Activated CD8-positive, alpha-beta memory T cell treated with anti-CD3 and anti-CD28 coated beads, Interleukin-2, amount 50 U/mL, for 1 hour (primary cell): ENCODE measurements around the gene IMP4.
A peak's percentile ranks its signal among the peaks of the same experiment; 100 is the strongest.

Experiments used
- DNase-seq: peaks from one replicate; pipeline ENCODE4 v3.0.0-alpha.2; 2020; ENCODE audit errors: extremely low read depth

The IMP4 gene

GRCh38 chr2:130336877-130337734, 5.6 kb upstream of the IMP4 start:
- DNase-seq, result no peak

GRCh38 chr2:130337735-130338325, 4.9 kb upstream of the IMP4 start:
- DNase-seq, result no peak

- no peak for DNase-seq
Observed at GRCh38 chr2:130338793-130339345, 3.8 kb upstream of the IMP4 start.

- no peak for DNase-seq
Observed at GRCh38 chr2:130339885-130340745, 2.6 kb upstream of the IMP4 start.

- no peak for DNase-seq
Observed at GRCh38 chr2:130341562-130342019, 1.1 kb upstream of the IMP4 start.

- peak; percentile 53 for DNase-seq
Observed at GRCh38 chr2:130342020-130342532, 621 bp upstream of the IMP4 start.

GRCh38 chr2:130344578-130344977, 1.9 kb downstream of the IMP4 start:
- DNase-seq, result no peak

- no peak for DNase-seq
Observed at GRCh38 chr2:130345091-130345490, 2.4 kb downstream of the IMP4 start.

GRCh38 chr2:130345611-130346010, 2.9 kb downstream of the IMP4 start:
- no peak for DNase-seq

GRCh38 chr2:130346041-130346740, 3.5 kb downstream of the IMP4 start:
- DNase-seq, result no peak

- DNase-seq, result no peak
Observed at GRCh38 chr2:130346741-130347066, 4.0 kb downstream of the IMP4 start.

- DNase-seq, result no peak
Observed at GRCh38 chr2:130347220-130347925, 4.7 kb downstream of the IMP4 start.

- no peak for DNase-seq
Observed at GRCh38 chr2:130349174-130349573, 6.5 kb downstream of the IMP4 start.

GRCh38 chr2:130351711-130352110, 9.0 kb downstream of the IMP4 start:
- no peak for DNase-seq

GRCh38 chr2:130352237-130352636, 9.5 kb downstream of the IMP4 start:
- DNase-seq, result no peak

GRCh38 chr2:130353291-130354138, 10.8 kb downstream of the IMP4 start:
- DNase-seq, result no peak

- DNase-seq, result no peak
Observed at GRCh38 chr2:130354139-130354428, 11.4 kb downstream of the IMP4 start.

- no peak for DNase-seq
Observed at GRCh38 chr2:130355172-130355577, 12.5 kb downstream of the IMP4 start.

GRCh38 chr2:130355578-130356431, 13.1 kb downstream of the IMP4 start, which contains the start of gene PTPN18:
PTPN18 (plus strand) TSS chr2:130356056; CDS start chr2:130356108, 52 bp downstream.
- DNase-seq, result no peak
